ENCODE measurements around the gene TET1. TPM values are rescaled to one million over a fixed set of nuclear protein-coding genes. Genes with fewer than 3 reads are reported as not detected.

The TET1 gene
- total RNA-seq, 2 experiments from 2014 or later: 3.3 to 3.4 TPM

DNA sequence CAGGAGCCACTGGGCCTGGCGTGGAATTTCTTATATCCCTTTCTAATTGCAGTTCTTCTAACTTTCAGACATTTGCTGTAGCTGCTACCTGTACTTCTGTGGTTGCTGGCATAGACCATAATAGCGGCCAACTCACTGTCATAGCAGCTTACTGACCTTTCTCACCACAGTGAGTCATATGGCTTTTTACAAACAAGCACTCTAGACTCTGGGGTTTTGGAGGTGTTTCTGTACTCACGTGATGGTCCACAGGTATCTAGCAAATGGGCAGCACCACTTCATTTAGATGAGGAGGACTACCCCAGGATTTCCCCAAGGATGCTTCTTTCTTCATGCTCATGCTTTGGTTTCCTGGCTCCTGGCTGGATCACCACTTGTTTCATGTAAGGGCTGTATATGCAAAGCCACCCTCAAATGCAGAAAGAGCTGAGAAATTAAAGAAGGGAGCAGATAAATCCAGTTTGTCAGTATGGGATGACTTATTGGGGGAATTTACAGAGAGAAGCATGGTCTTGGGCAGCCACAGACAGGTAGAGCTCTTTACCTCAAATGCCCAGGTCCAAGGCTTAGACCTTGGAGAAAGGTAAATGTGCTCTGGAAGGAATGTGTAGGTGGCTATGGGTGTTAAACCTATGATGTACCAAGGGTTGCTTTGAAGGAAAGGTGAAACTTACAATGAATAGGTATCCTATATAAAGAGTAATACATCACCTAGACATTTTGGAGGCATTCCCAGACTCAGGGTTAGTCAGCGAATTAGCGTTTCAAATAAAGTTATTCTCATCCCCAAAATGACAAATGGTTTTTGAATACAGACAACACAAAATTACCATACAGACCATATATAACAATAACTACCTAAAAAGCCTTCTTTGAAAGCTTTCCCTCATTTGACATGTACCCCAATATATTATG is 16.9 kb upstream of the TET1 start:
- Histone ChIP-seq H3K4me3 (ENCODE audit: low read depth, low read length, poor library complexity, severe bottlenecking) (no peak overlapping the region), H3K9me2 (ENCODE audit: insufficient read depth, low read length) (no peaks in the 10 kb centered on the region), H3K27ac (ENCODE audit: low read depth, low read length, poor library complexity, severe bottlenecking) (no peak overlapping the region), H3K4me2 (ENCODE audit: low read length) (no peak overlapping the region), H2AFZ (ENCODE audit: low read length) (no peak overlapping the region), H4K20me1 (ENCODE audit: insufficient read depth, low read length) (no peaks in the 10 kb centered on the region), H3K4me1 (ENCODE audit: insufficient read depth, low read length, poor library complexity, severe bottlenecking) (no peaks in the 10 kb centered on the region), H3K36me3 (ENCODE audit: insufficient read depth, low read length) (no peaks in the 10 kb centered on the region), H3K9me3 (ENCODE audit: low read length) (no peaks in the 10 kb centered on the region), H3K79me2 (ENCODE audit: insufficient read depth, low read depth, low read length) (no peaks in the 10 kb centered on the region)
- no peak for DNase-seq (ENCODE audit: low spot score)
- TF ChIP-seq, protein P1, sequence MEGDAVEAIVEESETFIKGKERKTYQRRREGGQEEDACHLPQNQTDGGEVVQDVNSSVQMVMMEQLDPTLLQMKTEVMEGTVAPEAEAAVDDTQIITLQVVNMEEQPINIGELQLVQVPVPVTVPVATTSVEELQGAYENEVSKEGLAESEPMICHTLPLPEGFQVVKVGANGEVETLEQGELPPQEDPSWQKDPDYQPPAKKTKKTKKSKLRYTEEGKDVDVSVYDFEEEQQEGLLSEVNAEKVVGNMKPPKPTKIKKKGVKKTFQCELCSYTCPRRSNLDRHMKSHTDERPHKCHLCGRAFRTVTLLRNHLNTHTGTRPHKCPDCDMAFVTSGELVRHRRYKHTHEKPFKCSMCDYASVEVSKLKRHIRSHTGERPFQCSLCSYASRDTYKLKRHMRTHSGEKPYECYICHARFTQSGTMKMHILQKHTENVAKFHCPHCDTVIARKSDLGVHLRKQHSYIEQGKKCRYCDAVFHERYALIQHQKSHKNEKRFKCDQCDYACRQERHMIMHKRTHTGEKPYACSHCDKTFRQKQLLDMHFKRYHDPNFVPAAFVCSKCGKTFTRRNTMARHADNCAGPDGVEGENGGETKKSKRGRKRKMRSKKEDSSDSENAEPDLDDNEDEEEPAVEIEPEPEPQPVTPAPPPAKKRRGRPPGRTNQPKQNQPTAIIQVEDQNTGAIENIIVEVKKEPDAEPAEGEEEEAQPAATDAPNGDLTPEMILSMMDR (conservative IDR thresholded peaks at IDR 0.05; ENCODE audit: low read length): no peak
- intact Hi-C loops (cut with micrococcal nuclease; ENCODE audit: unreplicated experiment): no loop called here
- BruUV-seq (replicated peaks): no TSS peak
- ChIA-PET CTCF (ENCODE audit: unreplicated experiment) (no interaction called here), POLR2A (interaction anchor here (0.6 to 1.1 kb wide), 2 partner anchors 15 to 85 kb away, joined by 3 read pairs; no protein-coding TSS in a partner anchor)

DNA sequence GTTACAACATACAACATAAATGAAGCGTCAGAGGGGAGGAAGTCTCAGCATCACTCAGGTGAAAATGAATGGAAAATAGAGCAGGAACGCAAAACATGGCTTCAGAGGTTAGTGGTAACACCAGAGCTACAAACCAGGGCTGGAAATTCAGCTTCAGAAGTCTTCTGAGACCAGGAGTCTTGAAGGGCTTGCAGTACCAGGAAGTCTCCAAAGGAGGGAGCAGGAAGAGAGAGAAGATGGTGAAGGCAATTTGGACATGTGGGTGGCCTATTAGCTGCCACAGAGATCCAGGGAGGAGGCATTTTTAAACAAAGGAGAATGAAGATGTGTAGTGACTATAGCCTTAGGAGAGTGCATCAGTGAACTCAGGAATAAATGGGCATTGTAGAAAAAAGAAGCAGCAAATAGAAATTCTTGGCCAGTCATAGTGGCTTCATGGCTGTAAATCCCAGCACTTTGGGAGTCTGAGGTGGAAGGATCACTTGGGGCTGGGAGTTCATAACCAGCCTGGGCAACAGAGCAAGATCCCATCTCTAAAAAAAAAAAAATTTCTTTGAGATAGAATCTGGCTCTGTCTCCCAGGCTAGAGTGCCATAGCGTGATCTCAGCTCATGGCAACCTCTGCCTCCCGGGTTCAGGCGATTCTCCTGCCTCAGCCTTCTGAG is 9.3 kb upstream of the TET1 start:
- Histone ChIP-seq H4K20me1 (ENCODE audit: insufficient read depth, low read length) (no peaks in the 10 kb centered on the region), H3K9me3 (ENCODE audit: low read length) (no peaks in the 10 kb centered on the region), H3K27ac (ENCODE audit: low read depth, low read length, poor library complexity, severe bottlenecking) (no peak overlapping the region), H3K9me2 (ENCODE audit: insufficient read depth, low read length) (no peaks in the 10 kb centered on the region), H3K4me2 (ENCODE audit: low read length) (no peak overlapping the region), H3K36me3 (ENCODE audit: insufficient read depth, low read length) (no peaks in the 10 kb centered on the region), H2AFZ (ENCODE audit: low read length) (no peak overlapping the region; the same call in 1 of the 2 replicates), H3K4me3 (ENCODE audit: low read depth, low read length, poor library complexity, severe bottlenecking) (no peak overlapping the region), H3K79me2 (ENCODE audit: insufficient read depth, low read depth, low read length) (no peaks in the 10 kb centered on the region), H3K4me1 (ENCODE audit: insufficient read depth, low read length, poor library complexity, severe bottlenecking) (no peaks in the 10 kb centered on the region)
- TF ChIP-seq, protein P1 (conservative IDR thresholded peaks at IDR 0.05; ENCODE audit: low read length): peak; percentile 83
- no peak for TF ChIP-seq EZH2phosphoT487 (IDR thresholded peaks at IDR 0.05; ENCODE audit: borderline replicate concordance, low read depth, low read length)
- BruUV-seq (replicated peaks): no TSS peak
- ChIA-PET CTCF (ENCODE audit: unreplicated experiment) (interaction anchor here (0.6 to 1.0 kb wide), 2 partner anchors 100 to 277 kb away, joined by 3 read pairs; no protein-coding TSS in a partner anchor), POLR2A (interaction anchor here (0.5 to 0.8 kb wide), 3 partner anchors 46 to 437 kb away, joined by 3 to 4 read pairs (median 3); no protein-coding TSS in a partner anchor)
- DNase-seq (ENCODE audit: low spot score): peak; percentile 72
- intact Hi-C loops (cut with micrococcal nuclease; ENCODE audit: unreplicated experiment): loop anchor here (2.0 to 10.0 kb wide), 2 partner anchors 274 to 346 kb away; partner anchors contain the start of gene STOX1
